HG02943 (cell line): ENCODE results near the gene KRTAP9-1.
"Not testable (repeated sequence)": the region's sequence is repeated elsewhere in the genome, so short reads cannot be mapped to it uniquely, and the experiment has no call there.

Experiments used
- ATAC-seq: cut with Tn5 transposase; IDR thresholded peaks from one replicate; pipeline ENCODE4 v1.9.1; 2021; ENCODE audit warnings: mild to moderate bottlenecking, low read depth, moderate library complexity; ENCODE audit not compliant: unreplicated experiment

Gene KRTAP9-1

GRCh38 chr17:41189837-41190318 is at the start of gene KRTAP9-1:
Gene KRTAP9-1, plus strand, starts transcription at chr17:41189887. Its CDS starts 0 bp downstream, at chr17:41189887.
- not testable (repeated sequence) for ATAC-seq

- ATAC-seq: no peak
These were observed 49.1 kb upstream of the KRTAP9-1 start, which contains the start of gene KRTAP4-6 for GRCh38 chr17:41140360-41141131. Gene KRTAP4-6, minus strand, starts transcription at chr17:41140544. Its CDS starts 57 bp downstream, at chr17:41140487.

GRCh38 chr17:41141361-41141760 is 48.3 kb upstream of the KRTAP9-1 start:
- no peak for ATAC-seq

GRCh38 chr17:41144846-41145245 is 44.8 kb upstream of the KRTAP9-1 start:
- no peak for ATAC-seq

GRCh38 chr17:41145261-41145660 is 44.4 kb upstream of the KRTAP9-1 start:
- ATAC-seq: no peak

- no peak for ATAC-seq
These were observed 42.0 kb upstream of the KRTAP9-1 start for GRCh38 chr17:41147531-41148204.

- ATAC-seq: not testable (repeated sequence)
These were observed 40.6 kb upstream of the KRTAP9-1 start for GRCh38 chr17:41148971-41149651.

GRCh38 chr17:41149652-41149985 is 40.1 kb upstream of the KRTAP9-1 start, which contains the start of gene KRTAP4-5:
Gene KRTAP4-5, minus strand, starts transcription at chr17:41149825. Its CDS starts 58 bp downstream, at chr17:41149767.
- no peak for ATAC-seq

GRCh38 chr17:41150026-41150425 is 39.7 kb upstream of the KRTAP9-1 start:
- no peak for ATAC-seq

GRCh38 chr17:41151525-41151924 is 38.2 kb upstream of the KRTAP9-1 start:
- no peak for ATAC-seq

GRCh38 chr17:41153856-41154255 is 35.8 kb upstream of the KRTAP9-1 start:
- no peak for ATAC-seq

GRCh38 chr17:41160190-41160589 is 29.5 kb upstream of the KRTAP9-1 start:
- not testable (repeated sequence) for ATAC-seq

- no peak for ATAC-seq
These were observed 29.0 kb upstream of the KRTAP9-1 start, which contains the start of gene KRTAP4-4 for GRCh38 chr17:41160648-41161047. Gene KRTAP4-4, minus strand, starts transcription at chr17:41160748. Its CDS starts 57 bp downstream, at chr17:41160691.

GRCh38 chr17:41163828-41164227 is 25.9 kb upstream of the KRTAP9-1 start:
- ATAC-seq: no peak

- no peak for ATAC-seq
These were observed 22.1 kb upstream of the KRTAP9-1 start for GRCh38 chr17:41167561-41167960.

- no peak for ATAC-seq
These were observed 21.6 kb upstream of the KRTAP9-1 start, which contains the start of gene KRTAP4-3 for GRCh38 chr17:41168121-41168520. Gene KRTAP4-3, minus strand, starts transcription at chr17:41168221. Its CDS starts 49 bp downstream, at chr17:41168172.

GRCh38 chr17:41171886-41172285 is 17.8 kb upstream of the KRTAP9-1 start:
- no peak for ATAC-seq

- ATAC-seq: no peak
These were observed 12.8 kb upstream of the KRTAP9-1 start for GRCh38 chr17:41176744-41177387.

GRCh38 chr17:41177727-41178271 is 11.9 kb upstream of the KRTAP9-1 start, which contains the start of gene KRTAP4-2:
Gene KRTAP4-2, minus strand, starts transcription at chr17:41178221. Its CDS starts 57 bp downstream, at chr17:41178164.
- ATAC-seq: no peak

GRCh38 chr17:41178341-41178740 is 11.3 kb upstream of the KRTAP9-1 start:
- no peak for ATAC-seq
